B cell (primary cell): ENCODE data around the gene CDC42BPG. TPM values are rescaled to one million over a fixed set of nuclear protein-coding genes. Genes with fewer than 3 reads are reported as not detected.
A peak's percentile ranks its signal among the peaks of the same experiment; 100 is the strongest.

ENCODE experiments used
- ATAC-seq: fragments of 200-7000 bp; cut with Tn5 transposase; one replicate; pipeline ENCODE4 v1.10.0; 2021; ENCODE audit warnings: low read depth, mild to moderate bottlenecking, moderate number of reproducible peaks, moderate library complexity
- CTCF ChIA-PET: fragments of 350-600 bp; sonication (Branson Sonifier 250); formaldehyde crosslinking; loops from one replicate; lab custom pipeline; 2021; ENCODE audit warnings: antibody characterized with exemption, inconsistent platforms; lab: Charles Lee
- POLR2A ChIA-PET: fragments of 350-600 bp; sonication (Branson Sonifier 250); formaldehyde crosslinking; loops from one replicate; lab custom pipeline; 2021; ENCODE audit warnings: antibody characterized with exemption; lab: Charles Lee
- DNase-seq: peaks from one replicate; pipeline ENCODE4 v3.0.0; 2013
- H2AFZ ChIP-seq: 2 replicates; pipeline ENCODE4 v1.6.1; 2012; ENCODE audit warnings: mild to moderate bottlenecking, low read depth, low read length; ENCODE audit not compliant: insufficient read depth, poor library complexity, severe bottlenecking
- H3K27ac ChIP-seq, 2 donors: 1 replicate in 1 of 2; 2 replicates in 1 of 2; pipeline ENCODE4 v1.5.1; 2012 to 2013; ENCODE audit warnings: low read length in 2 of 2, mild to moderate bottlenecking in 2 of 2, moderate library complexity in 1 of 2
- H3K27me3 ChIP-seq, 4 experiments: fragments of 200-600 bp in 1 of 4; sonication (generic) in 1 of 4; replicated peaks in 1 of 4; 1 replicate in 2 of 4; 2 replicates in 2 of 4; pipeline versions ENCODE4 v1.6.1 to v1.7.0; 2013 to 2016; ENCODE audit warnings: low read length in 3 of 4, mild to moderate bottlenecking in 2 of 4, mixed read lengths in 1 of 4, moderate library complexity in 1 of 4; ENCODE audit not compliant: insufficient read depth in 4 of 4, control insufficient read depth in 3 of 4; ENCODE audit errors: control extremely low read depth in 1 of 4
- H3K36me3 ChIP-seq, 2 experiments: replicated peaks in 1 of 2; 1 replicate in 1 of 2; 2 replicates in 1 of 2; pipeline versions ENCODE4 v1.6.1 to v1.7.1; 2013; ENCODE audit warnings: low read length in 1 of 2; ENCODE audit not compliant: insufficient read depth in 2 of 2, control insufficient read depth in 1 of 2; ENCODE audit errors: control extremely low read depth in 1 of 2, extremely low read depth in 1 of 2
- H3K4me1 ChIP-seq, 2 donors: fragments of 200-600 bp in 1 of 2; sonication (generic) in 1 of 2; 1 replicate in 1 of 2; 2 replicates in 1 of 2; pipeline versions ENCODE4 v1.5.1 to v1.6.1; 2013 to 2017; ENCODE audit warnings: low read length in 2 of 2; ENCODE audit not compliant: control insufficient read depth in 2 of 2, insufficient read depth in 2 of 2
- H3K4me2 ChIP-seq: replicated peaks from 2 replicates; pipeline ENCODE3; 2012; ENCODE audit warnings: mild to moderate bottlenecking, low read depth, low read length; ENCODE audit not compliant: poor library complexity, severe bottlenecking
- H3K4me3 ChIP-seq, 5 experiments: fragments of 200-600 bp in 1 of 5; sonication (generic) in 1 of 5; 1 replicate in 3 of 5; 2 replicates in 2 of 5; pipeline versions ENCODE4 v1.5.1 to v1.7.0; 2011 to 2016; ENCODE audit warnings: low read length in 4 of 5, mild to moderate bottlenecking in 4 of 5, low read depth in 2 of 5, control low read depth in 1 of 5, moderate library complexity in 1 of 5; ENCODE audit not compliant: insufficient read depth in 1 of 5; ENCODE audit errors: control extremely low read depth in 1 of 5, extremely low read depth in 1 of 5
- H3K79me2 ChIP-seq: fragments of 200-600 bp; sonication (generic); one replicate; pipeline ENCODE4 v1.6.0; 2016; ENCODE audit warnings: low read length; ENCODE audit not compliant: control insufficient read depth, insufficient read depth
- H3K9ac ChIP-seq: fragments of 200-600 bp; sonication (generic); 2 replicates; pipeline ENCODE4 v1.6.1; 2017; ENCODE audit warnings: mild to moderate bottlenecking, low read length, moderate library complexity
- H3K9me3 ChIP-seq, 3 donors: one replicate each; pipeline versions ENCODE4 v1.6.1 to v1.7.1; 2013; ENCODE audit warnings: low read length in 2 of 3; ENCODE audit not compliant: control insufficient read depth in 2 of 3, insufficient read depth in 1 of 3; ENCODE audit errors: control extremely low read depth in 1 of 3
- H4K20me1 ChIP-seq: 2 replicates; pipeline ENCODE4 v1.6.0; 2012; ENCODE audit warnings: mild to moderate bottlenecking, low read length; ENCODE audit not compliant: insufficient read depth, control insufficient read depth, poor library complexity, severe bottlenecking
- H3K27ac Mint-ChIP-seq: one replicate; pipeline ENCODE4 v1.8.0; 2021; ENCODE audit warnings: mixed read lengths
- H3K27me3 Mint-ChIP-seq: one replicate; pipeline ENCODE4 v1.8.0; 2021; ENCODE audit warnings: mixed read lengths
- H3K4me1 Mint-ChIP-seq: one replicate; pipeline ENCODE4 v1.8.0; 2021; ENCODE audit warnings: mixed read lengths
- H3K4me3 Mint-ChIP-seq: one replicate; pipeline ENCODE4 v1.8.0; 2021; ENCODE audit warnings: mixed read lengths
- H3K9me3 Mint-ChIP-seq: one replicate; pipeline ENCODE4 v1.8.0; 2022; ENCODE audit warnings: mixed read lengths; ENCODE audit not compliant: insufficient read depth
- EZH2 ChIP-seq: IDR thresholded peaks from 2 replicates; pipeline ENCODE4 v1.6.1; 2012; ENCODE audit warnings: borderline replicate concordance, low read depth, mild to moderate bottlenecking, moderate library complexity, low read length; ENCODE audit not compliant: insufficient read depth, poor library complexity, severe bottlenecking
- WGBS: methylation state at CpG from one replicate; pipeline ENCODE4 v1.1.5; 2013; ENCODE audit warnings: missing lambda C conversion rate; ENCODE audit not compliant: insufficient coverage; 5-methylcytosine and 5-hydroxymethylcytosine counted together
- intact Hi-C: fragments of 100-400 bp; cut with micrococcal nuclease; formaldehyde crosslinking; loops from one replicate; pipeline ENCODE4 v1.10.0; 2022
- polyA plus RNA-seq: library from polyadenylated mRNA; depleted of rRNA; stranded (reverse); fragments of >200 nt; gene quantifications from 2 replicates; pipeline ENCODE4 v1.2.3, GENCODE V29; 2012
- total RNA-seq, 2 donors: library from RNA; stranded (reverse); fragments of 120-200 nt in 1 of 2; gene quantifications; 1 replicate in 1 of 2; 2 replicates in 1 of 2; pipeline versions ENCODE4 v1.2.3 to v1.2.4, GENCODE V29; 2013 to 2022
- TF ChIP-seq, protein P1 (sequence below): fragments of 200-600 bp; IDR thresholded peaks from one replicate; pipeline ENCODE4 v1.8.0; 2022; ENCODE audit warnings: antibody characterized with exemption, mild to moderate bottlenecking

Gene CDC42BPG
- total and polyA plus RNA-seq, 2 donors (not counting 1 experiment from before 2014, with no cell fraction given): 3.7 to 8.7 TPM

DNA sequence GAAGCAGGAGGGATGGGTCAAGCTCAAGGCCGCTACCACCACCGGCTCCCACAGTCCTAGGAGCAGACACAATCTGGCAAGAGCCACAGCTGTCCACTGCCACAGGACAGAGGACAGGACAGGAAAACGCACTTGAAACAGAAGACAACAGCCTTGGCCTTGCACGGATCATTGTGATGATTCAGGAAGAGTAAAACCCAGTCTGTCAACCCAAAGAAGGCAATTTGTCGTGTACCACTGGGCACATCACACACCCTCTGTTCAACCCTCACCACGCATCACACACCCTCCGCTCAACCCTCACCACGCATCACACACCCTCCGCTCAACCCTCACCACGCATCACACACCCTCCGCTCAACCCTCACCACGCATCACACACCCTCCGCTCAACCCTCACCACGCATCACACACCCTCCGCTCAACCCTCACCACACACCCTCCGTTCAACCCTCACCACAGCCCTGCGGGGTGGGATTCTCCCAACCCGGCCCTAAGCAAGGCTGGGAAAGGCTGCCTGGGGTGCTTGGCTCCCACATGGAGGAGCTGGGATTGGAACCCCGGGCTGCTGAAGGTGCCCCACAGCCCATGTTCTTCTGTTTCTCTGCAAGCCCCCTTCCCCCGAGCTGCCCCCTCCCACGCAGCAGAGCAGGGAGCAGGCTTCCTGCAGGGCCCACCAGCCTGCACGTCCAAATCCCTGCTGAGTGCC is 11.3 kb upstream of the CDC42BPG start:
- Histone ChIP-seq H3K27me3 (no peaks in the 10 kb centered on the region), H3K9me3 (no peaks in the 10 kb centered on the region), H4K20me1 (peaks cover 13% of the 10 kb centered on the region), H3K9ac (no peak overlapping the region), H3K27ac (peak overlapping the region; percentile 37 to 100), H3K36me3 (peaks cover 0 to 60% of the 10 kb centered on the region in 2 experiments), H2AFZ (no peak overlapping the region), H3K4me3 (no peak overlapping the region), H3K79me2 (peaks cover 77% of the 10 kb centered on the region), H3K4me2 (peak overlapping the region; percentile 76), H3K4me1 (peaks cover 97 to 100% of the 10 kb centered on the region in 2 donors)
- peak overlapping the region; percentile 95 for H3K27ac Mint-ChIP-seq
- POLR2A ChIA-PET: interaction anchor here (1.0 to 2.1 kb wide), 2 partner anchors 9 to 11 kb away, joined by 3 to 9 read pairs; no protein-coding TSS in a partner anchor
- 67% methylated on average over 14 of the region's 22 CpGs for WGBS
- no peaks in the 10 kb centered on the region for H3K27me3 Mint-ChIP-seq
- no peak for ATAC-seq
- TF ChIP-seq, protein P1, sequence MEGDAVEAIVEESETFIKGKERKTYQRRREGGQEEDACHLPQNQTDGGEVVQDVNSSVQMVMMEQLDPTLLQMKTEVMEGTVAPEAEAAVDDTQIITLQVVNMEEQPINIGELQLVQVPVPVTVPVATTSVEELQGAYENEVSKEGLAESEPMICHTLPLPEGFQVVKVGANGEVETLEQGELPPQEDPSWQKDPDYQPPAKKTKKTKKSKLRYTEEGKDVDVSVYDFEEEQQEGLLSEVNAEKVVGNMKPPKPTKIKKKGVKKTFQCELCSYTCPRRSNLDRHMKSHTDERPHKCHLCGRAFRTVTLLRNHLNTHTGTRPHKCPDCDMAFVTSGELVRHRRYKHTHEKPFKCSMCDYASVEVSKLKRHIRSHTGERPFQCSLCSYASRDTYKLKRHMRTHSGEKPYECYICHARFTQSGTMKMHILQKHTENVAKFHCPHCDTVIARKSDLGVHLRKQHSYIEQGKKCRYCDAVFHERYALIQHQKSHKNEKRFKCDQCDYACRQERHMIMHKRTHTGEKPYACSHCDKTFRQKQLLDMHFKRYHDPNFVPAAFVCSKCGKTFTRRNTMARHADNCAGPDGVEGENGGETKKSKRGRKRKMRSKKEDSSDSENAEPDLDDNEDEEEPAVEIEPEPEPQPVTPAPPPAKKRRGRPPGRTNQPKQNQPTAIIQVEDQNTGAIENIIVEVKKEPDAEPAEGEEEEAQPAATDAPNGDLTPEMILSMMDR: no peak
- no peak for TF ChIP-seq EZH2
- H3K9me3 Mint-ChIP-seq: no peaks in the 10 kb centered on the region
- intact Hi-C loops: no loop called here
- H3K4me3 Mint-ChIP-seq: peak overlapping the region; percentile 64
- peaks cover 87% of the 10 kb centered on the region for H3K4me1 Mint-ChIP-seq
- no peak for DNase-seq
- CTCF ChIA-PET: interaction anchor here (14.3 to 29.2 kb wide), 3 partner anchors 6 to 31 kb away, joined by 343 to 1254 read pairs (median 343); partner anchors contain the start of genes CDC42BPG and EHD1
